GM21825 (cell line): ENCODE data around the gene SEZ6L2.
"Not testable (repeated sequence)": the region's sequence is repeated elsewhere in the genome, so short reads cannot be mapped to it uniquely, and the experiment has no call there.

Source experiments
- ATAC-seq: cut with Tn5 transposase; IDR thresholded peaks from one replicate; pipeline ENCODE4 v1.9.1; 2021; ENCODE audit warnings: mild to moderate bottlenecking, moderate library complexity; ENCODE audit not compliant: unreplicated experiment

The SEZ6L2 gene

DNA sequence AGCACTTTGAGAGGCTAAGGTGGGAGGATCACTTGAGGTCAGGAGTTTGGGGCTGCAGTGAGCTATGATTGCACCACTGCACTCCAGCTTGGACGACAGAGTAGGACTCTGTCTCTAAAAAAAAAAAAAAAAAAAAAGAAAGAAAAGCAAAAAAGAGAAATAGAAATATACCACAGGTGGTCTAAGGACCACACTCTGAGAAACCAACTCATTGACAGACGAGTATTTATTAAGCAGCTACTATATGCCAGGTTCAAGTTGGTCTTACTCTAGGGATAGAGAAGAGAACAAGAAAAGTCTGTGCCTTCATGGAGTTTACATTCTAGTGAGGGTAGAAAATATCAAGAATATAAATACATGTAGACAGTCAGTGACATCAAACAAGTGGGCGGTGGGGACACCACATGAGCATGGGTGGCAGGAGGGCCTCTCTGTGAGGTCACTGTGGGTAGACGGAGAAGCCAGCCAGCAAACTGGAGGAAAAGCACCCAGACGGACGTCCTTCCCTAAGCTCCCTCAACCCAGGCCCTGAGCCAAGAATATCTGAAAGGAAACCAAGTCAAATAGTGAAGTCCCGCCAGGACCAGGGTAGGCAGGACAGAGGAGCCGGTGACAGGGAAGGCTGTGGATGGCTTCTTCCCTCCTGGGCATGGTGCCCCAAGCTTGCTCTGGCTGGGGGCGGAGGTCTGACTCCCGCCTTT lies 41.1 kb downstream of the SEZ6L2 start:
- no peak for ATAC-seq

DNA sequence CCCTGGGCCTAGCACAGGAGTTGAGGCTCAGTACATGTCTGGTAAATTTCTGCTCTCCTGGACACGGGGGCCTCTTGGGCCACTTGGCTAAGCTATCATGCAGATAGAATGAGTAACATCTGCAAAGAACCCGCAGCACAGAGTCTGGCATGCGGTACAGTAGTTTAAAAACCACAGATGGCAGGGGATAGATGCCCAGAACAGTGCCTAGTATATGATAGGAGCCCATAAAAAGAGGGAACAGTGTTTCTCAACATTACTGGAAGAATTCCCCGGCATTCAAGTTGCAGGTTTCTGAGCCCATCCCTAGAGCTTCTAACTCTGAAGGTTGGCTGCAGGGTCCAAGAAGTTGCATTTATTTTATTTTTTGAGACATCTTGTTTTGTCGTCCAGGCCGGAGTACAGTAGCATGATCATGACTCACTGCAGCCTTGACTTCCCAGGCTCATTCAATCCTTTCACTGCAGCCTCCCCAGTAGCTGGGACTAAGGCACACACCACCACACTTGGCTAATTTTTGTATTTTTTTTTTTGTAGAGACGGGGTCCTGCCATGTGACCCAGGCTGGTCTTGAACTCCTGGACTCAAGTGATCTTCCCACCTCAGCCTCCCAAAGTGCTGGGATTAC lies 42.1 kb downstream of the SEZ6L2 start:
- no peak for ATAC-seq

DNA sequence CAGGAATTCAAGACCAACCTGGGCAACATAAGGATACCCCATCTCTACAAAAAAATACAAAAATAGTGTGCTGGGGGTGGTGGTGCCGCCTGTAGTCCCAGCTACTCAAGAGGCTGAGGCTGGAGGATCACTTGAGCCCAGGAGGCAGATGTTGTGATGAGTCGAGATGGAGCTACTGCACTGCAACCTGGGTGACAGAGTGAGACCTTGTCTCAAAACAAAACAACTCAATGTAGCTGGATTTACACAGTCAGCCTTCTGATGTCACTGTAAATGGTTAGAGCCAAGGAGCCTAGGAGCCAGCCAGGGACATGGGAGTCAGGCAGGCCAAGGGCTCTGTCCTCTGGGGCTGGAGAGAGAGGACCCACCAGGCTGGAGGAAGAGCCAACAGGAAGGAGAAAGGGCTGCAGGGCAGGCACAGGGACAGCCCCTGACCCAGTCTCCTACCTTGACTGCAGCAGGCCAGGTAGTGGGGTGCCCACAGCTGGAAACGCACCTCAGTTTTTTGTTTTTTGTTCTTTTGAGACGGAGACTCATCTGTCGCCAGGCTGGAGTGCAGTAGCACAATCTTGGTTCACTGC lies 44.7 kb downstream of the SEZ6L2 start:
- ATAC-seq, result no peak

DNA sequence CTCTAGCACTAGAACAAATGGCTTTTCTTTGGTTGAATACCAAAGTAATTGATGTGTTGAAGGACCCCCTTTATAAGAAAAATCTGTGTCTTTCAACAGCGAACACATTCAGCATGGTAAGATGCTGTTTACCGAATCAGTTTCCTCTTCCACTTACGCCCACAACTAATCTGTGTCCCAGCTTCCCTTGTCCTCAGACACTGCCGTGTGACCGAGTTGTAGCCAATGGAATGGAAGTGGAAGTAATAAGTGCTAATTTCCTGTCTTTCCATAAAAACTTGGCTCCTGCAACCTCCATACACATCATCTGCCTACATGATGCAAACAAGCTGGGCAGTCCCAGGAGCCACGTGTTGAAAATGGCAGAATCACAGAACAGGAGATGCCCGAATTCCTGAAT lies 46.7 kb downstream of the SEZ6L2 start:
- ATAC-seq, result no peak

DNA sequence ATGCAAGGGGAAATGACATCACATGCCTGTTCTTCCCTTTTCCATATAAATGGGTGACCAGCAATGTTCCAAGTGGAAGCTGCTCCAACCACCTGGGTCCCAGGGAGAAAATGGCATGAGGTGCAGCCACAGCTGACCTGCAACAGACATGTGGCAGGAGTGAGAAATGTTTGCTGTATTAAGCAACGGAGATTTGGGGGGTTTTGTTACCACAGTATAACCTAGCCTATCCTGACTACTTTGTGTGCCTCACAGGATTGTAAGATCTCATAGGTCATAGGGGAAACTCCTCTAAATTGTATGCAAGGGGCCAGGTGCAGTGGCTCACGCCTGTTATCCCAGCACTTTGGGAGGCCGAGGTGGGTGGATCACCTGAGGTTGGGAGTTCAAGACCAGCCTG lies 48.4 kb downstream of the SEZ6L2 start:
- ATAC-seq, result no peak

DNA sequence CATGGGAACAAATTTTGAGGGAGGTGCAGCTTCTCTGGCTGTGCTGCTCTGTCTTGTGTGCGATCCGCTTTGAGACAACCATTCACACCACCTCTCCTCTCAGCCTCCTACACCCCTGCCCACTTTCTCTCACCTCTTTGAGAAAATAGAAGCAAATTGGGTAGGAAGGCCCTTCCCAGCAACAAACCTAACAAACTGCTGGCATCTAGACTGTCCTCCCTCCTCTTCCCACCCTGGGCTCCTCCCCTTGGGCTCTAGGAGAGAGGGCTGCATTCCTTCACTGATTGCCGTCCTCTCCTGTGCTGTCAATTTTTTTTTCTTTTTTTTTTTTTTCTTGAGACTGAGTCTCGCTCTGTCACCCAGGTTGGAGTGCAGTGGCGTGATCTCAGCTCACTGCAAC lies 49.8 kb downstream of the SEZ6L2 start:
- ATAC-seq, result no peak

DNA sequence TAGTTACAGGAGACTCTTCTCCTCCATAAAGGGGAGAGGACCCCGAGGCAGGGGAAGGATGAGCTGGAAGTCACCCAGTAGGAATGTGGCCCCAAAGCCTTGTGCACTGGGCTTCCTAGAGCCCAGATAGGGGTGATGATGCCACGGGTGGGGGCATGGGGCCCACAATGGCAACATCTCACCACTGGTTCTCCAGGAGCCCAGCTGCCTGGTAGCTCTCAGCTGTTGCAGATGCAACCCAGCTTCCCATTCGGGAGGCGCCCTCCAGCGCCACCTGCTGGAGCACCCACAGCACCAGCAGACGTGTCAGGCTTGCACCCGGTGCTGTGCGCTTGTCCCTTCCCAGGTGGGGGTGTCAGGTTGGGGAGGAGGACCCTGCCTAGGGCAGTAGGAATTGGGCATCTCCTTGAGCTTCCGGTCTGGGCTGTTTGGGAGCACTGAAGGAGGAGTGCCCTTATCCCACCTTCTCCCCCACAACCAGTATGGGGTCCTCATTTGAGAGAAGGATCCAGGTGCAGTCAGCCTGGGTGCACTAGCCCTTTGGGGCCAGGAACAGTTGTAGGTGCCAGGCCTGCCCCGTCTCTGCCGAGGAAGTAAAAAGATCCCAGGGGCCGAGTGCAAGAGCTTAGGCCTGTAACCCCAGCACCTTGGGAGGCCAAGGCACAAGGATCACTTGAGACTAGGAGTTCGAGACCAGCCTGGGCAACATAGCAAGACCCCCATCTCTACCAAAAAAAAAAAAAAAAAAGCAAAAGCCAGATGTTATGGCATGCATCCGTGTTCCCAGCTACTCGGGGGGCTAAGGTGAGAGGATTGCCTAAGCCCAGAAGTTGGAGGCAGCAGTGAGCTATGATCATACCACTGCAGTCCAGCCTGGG lies 50.7 kb downstream of the SEZ6L2 start:
- no peak for ATAC-seq

DNA sequence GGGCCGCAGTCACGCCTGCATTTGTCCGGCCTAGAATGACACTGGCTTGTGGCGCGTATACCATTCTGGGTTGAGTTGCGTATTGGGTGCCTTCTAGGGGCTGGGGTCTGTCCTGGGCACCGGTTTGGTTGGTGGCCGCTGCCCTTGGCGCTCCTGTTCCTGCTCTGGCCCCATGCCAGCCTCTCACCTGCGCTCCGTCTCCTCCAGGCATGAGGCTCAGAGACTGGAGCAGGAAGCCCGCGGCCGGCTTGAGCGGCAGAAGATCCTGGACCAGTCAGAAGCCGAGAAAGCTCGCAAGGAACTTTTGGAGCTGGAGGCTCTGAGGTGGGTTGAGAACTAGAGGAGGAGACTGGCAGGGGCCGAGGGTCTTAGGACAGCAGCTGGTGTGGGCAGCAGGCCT lies 53.7 kb downstream of the SEZ6L2 start:
- no peak for ATAC-seq

DNA sequence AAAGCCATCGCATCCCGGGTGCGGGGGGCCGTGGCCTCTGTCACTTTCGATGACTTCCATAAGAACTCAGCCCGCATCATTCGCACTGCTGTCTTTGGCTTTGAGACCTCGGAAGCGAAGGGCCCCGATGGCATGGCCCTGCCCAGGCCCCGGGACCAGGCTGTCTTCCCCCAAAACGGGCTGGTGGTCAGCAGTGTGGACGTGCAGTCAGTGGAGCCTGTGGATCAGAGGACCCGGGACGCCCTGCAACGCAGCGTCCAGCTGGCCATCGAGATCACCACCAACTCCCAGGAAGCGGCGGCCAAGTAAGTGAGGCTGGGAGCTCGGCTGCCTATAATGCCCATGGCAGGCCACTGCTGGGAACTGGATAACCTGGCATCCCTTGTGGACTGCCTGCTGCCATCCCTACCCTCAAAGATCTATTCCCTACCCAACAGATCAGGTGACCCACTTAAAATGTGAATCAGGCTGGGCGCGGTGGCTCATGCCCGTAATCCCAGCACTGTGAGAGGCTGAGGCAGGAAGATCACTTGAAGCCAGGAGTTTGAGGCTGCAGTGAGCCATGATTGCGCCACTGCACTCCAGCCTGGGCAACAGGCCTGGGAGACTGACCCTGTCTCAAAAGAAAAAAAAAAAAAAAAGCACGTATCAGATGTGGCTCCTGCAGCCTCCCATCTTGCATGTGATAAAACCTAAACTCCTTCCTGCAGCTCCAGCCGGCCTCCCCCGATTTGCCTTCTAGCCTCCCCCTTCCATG lies 54.6 kb downstream of the SEZ6L2 start:
- no peak for ATAC-seq

DNA sequence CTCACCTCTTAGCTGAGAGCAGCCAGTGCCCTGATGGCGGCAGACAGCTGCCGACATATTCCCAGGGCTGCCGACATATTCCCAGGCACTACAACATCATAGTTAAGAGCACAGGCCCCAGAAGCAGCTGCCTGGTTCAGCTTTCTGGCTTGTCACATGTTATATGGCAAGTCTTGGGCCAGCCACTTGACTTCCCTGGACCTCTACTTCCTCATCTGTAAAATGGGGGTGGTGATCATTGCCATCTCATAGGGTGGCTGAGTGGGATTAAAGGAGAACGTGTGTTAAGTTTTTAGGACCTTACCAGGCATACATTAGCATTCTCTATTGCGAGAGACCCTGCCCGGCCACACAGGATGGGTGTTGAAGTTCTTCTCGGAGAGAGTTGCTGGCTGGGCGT lies 55.4 kb downstream of the SEZ6L2 start:
- no peak for ATAC-seq

DNA sequence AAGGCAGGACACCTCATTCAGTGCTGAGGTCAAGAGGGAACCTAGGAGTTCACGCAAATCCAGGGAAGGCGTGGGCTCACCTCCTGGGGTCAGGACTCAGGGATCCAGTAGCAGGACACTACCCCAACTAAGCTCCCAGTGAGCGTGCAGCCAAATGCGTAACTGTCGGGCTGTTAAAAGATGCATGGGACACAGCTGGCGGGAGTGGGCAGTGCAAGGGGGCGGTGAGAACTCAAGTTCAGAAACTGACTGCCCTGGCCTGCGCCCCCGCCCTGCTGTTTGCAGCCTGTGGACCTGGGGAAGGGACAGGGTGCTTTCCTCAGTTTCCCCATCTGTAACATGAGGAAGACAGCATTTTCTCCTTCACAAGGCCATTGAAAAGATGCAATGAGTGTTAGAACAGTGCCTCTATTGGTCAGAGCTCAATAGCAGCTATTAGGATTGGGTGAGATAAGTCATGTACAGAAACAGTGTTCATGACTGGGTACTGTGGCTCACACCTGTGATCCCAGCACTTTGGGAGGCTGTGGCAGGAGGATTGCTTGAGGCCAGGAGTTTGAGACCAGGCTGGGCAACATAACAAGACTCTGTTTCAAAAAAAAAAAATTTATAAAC lies 56.5 kb downstream of the SEZ6L2 start:
- no peak for ATAC-seq

DNA sequence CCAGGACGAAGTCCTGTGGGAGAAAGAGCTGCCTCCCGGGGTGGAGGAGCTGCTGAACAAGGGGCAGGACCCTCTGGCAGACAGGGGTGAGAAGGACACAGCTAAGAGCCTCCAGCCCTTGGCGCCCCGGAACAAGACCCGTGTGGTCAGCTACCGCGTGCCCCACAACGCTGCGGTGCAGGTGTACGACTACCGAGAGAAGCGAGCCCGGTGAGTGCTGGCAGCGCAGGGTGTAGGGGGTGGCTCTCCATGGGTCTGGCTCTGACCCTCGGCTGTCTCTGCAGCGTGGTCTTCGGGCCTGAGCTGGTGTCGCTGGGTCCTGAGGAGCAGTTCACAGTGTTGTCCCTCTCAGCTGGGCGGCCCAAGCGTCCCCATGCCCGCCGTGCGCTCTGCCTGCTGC lies 57.7 kb downstream of the SEZ6L2 start:
- ATAC-seq, result no peak

DNA sequence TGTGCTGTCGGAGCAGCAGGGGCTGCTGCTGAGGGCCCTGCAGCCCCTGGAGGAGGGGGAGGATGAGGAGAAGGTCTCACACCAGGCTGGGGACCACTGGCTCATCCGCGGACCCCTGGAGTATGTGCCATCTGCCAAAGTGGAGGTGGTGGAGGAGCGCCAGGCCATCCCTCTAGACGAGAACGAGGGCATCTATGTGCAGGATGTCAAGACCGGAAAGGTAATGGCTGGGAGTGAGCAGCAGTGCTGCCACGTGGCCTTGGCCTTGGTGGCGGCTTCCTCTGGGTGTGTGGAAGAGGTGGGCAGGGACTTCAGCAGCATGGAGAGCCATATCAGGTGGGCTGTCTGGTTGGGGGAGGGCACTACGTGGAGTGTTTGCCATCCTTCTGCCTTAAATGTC lies 59.1 kb downstream of the SEZ6L2 start:
- ATAC-seq, result no peak

DNA sequence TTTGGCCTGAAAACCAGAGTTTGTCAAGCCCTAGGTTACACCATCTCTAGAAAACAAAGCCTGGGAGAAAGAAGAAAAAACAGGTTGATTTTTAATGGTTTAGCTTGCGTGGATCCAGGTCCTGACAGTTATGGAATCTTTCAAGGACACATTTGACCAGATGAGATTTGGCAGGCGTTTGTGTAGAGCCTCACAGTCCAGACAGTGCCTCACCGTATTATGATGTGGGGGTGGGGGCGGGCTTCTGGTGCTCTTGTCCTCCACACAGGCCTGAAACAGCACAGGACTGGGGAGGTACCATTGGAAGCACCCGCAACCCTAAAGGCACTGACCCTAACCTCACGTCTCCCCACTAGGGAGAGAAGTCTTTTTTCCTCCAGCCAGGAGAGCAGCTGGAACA lies 59.5 kb downstream of the SEZ6L2 start:
- no peak for ATAC-seq

DNA sequence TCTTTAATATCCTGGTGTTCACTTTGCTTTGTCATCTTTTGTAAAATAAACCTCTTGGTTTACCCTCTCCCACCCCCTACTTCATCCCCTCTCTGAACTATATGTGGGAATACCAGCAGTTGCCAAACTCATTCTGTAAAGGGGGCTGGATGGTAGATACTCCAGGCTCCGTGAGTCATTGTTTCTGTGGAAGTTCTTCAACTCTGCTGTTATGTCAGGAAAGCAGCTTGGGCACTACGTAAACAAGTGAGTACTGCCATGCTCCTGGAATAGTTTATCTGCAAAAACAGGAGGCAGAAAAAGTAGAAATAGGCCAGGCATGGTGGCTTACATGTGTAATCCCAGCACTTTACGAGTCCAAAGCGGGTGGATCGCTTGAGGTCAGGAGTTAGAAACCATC lies 61.5 kb downstream of the SEZ6L2 start:
- no peak for ATAC-seq

DNA sequence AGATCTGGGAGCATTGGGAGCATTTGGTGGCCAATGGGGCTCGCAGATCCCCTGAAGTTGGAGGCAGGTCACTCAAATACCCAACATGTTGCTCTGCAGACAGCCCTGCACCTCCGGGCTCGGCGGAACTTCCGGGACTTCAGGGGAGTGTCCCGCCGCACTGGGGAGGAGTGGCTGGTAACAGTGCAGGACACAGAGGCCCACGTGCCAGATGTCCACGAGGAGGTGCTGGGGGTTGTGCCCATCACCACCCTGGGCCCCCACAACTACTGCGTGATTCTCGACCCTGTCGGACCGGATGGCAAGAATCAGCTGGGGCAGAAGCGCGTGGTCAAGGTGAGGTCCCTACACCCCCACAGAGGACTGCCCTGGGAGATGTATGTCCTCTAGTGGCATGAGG lies 62.7 kb downstream of the SEZ6L2 start:
- ATAC-seq, result no peak

DNA sequence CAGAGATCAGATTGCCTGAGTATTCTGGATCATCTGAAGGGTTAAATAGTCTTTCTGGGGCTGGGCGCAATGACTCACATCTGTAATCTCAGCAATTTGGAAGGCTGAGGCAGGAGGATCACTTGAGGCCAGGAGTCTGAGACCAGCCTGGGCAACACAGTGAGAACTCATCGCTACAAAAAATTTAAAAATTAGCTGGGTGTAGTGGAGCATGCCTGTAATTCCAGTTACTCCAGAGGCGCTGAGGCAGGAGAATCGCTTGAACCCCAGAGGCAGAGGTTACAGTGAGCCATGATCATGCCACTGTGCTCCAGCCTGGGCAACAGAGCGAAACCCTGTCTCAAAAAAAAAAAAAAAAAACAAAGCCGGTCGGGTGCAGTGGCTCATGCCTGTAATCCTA lies 63.4 kb downstream of the SEZ6L2 start:
- ATAC-seq, result no peak

DNA sequence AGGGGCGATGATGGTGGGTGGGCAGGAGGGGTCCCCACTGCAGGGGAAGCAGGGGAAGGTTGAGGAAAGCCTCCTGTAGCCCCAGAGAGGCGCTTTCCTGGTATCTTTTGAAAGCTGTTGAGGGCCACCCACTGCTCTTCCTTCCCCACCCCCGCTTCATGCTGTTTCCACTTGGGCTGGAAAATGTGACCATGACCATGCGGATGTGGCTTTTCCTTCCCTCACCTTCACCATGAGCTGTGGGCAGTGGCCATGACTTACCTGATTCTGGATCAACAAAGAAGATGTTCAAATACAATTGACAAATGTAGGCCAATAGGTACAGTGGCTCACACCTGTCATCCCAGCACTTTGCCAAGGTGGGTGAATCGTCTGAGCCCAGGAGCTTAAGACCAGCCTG lies 65.3 kb downstream of the SEZ6L2 start:
- no peak for ATAC-seq

DNA sequence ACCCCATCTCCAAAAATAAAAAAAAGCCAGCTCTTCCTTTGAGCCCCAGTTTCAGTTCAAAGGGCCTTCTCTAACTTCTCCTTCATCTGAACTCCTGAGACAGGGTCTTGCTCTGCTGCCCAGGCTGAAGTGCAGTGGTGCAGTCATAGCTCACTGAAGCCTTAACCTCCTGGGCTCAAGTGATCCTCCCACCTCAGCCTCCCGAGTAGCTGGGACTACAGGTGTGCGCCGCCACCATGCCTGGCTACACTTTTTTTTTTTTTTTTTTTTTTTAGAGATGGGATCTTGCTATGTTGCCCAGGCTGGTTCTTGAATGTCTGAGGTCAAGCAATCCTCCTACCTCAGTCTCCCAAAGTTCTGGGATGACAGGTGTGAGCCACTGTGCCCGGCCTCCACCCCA lies 66.1 kb downstream of the SEZ6L2 start:
- ATAC-seq, result not testable (repeated sequence)

DNA sequence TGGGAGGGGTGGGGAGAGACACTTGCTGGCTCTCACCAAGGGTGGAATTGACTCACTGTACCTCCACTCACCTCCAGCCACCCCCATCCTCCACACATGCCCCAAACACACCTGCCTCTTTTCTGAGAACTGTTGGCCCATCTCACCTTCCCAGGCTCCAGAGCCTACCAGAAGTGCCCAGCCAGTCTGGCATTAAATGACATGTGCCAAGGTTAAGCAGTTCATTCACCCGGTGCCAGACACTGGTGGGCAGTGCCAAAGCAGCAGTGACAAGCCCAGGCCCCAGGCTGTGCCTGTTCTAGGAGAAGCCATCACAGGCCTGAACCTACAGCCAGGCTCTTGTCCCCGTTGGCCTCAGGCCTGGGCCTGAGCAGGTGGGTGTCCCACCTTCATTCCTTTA lies 67.9 kb downstream of the SEZ6L2 start:
- no peak for ATAC-seq

DNA sequence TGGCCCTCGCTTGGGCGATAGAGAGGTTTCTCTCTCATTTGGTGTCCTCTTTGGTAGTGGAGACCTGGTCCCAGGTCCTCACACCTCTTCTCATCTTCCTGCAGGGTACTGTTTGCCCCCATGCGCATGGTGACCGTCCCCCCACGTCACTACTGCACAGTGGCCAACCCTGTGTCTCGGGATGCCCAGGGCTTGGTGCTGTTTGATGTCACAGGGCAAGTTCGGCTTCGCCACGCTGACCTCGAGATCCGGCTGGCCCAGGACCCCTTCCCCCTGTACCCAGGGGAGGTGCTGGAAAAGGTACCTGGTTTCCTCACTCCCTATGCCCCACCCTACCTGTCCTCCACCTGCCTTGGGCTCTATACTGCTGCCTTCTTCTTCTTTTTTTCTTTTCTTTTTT lies 68.6 kb downstream of the SEZ6L2 start:
- ATAC-seq, result no peak
